GM12864 (cell line): ENCODE data around the gene CNTNAP2.

Source experiments
- DNase-seq: peaks from one replicate; pipeline ENCODE4 v3.0.0-alpha.2; 2011; ENCODE audit warnings: low read depth
- H3K4me3 ChIP-seq: 2 replicates; pipeline ENCODE4 v1.5.1; 2011; ENCODE audit warnings: mild to moderate bottlenecking, low read depth, low read length, control low read depth
- CTCF ChIP-seq: IDR thresholded peaks from 2 replicates; pipeline ENCODE4 v1.5.1; 2011; ENCODE audit warnings: low read depth, mild to moderate bottlenecking, moderate library complexity, low read length, control low read depth, inconsistent platforms; ENCODE audit errors: missing control alignments

Gene CNTNAP2

DNA sequence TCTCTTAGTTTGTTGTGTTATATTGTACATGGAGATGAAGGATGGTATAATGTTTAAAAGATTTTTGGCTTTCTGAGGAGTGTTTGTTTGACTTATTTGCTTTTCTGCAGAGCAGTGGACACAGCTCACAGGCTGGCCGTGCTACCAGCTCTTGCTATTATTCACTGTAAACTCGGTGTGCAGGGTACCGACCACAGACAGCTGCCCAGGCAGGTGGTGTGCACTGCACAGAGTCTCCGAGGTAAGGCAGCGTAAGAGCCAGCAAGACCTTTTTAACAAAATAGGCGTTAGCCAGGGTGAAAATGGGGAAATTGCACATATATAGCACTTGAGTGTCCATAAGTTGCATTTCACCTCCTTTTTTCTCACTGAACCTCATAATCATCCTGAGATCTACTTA is 438.0 kb downstream of the CNTNAP2 start:
- TF ChIP-seq CTCF: no peak
- DNase-seq: no peak

DNA sequence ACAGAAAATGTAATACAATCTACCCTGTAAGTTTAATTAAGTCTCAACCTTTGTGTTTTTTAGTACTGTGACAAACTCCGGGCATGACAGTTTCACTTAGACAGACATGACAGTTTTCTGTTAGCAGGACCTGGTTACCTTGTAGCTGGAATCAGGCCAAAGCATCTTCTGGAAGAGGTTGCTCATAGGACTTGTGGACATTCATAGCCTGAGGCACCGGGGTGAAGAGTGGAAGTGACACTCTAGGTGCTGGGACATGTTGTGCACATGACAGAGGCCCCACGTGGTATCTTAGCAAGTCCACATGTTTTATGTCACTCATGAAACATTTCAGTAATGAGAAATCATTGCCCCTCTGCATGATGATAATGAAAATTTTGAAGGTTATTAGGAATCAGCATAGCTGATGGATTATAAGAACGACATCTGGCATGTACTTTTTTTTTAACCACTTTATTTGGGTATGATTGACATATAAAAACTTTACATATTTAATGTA is 441.4 kb downstream of the CNTNAP2 start:
- no peak for DNase-seq
- no peak for TF ChIP-seq CTCF
- H3K4me3 ChIP-seq: no peak overlapping the region

More for the DNA sequence above, 438.0 kb downstream of the CNTNAP2 start:
- no peak overlapping the region for H3K4me3 ChIP-seq

GRCh38 chr7:146565872-146566271 is 449.3 kb downstream of the CNTNAP2 start:
- no peak for TF ChIP-seq CTCF
- H3K4me3 ChIP-seq: no peak overlapping the region
- DNase-seq: no peak

GRCh38 chr7:146575903-146576302 is 459.3 kb downstream of the CNTNAP2 start:
- TF ChIP-seq CTCF: no peak
- no peak overlapping the region for H3K4me3 ChIP-seq
- DNase-seq: no peak

DNA sequence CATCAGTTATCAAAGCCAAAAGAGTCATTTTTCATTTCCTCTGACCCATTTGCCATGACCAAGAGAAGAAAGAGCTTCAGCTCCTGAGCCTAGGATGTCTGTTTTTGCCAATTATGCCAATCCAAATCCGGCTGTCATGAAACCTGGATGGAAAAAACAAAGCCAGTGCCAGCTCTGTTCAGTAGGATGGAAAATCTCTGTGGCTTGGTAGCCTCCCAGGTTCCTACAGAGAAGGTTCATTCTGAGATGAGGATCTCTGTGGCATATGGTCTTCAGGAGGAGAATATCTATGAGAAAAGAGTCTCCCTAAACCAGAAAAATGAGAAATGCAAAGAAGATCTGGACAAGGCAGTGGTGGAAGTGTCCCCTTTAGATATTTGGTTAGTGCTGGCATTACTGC is 475.4 kb downstream of the CNTNAP2 start:
- H3K4me3 ChIP-seq: no peak overlapping the region
- DNase-seq: no peak
- no peak for TF ChIP-seq CTCF

DNA sequence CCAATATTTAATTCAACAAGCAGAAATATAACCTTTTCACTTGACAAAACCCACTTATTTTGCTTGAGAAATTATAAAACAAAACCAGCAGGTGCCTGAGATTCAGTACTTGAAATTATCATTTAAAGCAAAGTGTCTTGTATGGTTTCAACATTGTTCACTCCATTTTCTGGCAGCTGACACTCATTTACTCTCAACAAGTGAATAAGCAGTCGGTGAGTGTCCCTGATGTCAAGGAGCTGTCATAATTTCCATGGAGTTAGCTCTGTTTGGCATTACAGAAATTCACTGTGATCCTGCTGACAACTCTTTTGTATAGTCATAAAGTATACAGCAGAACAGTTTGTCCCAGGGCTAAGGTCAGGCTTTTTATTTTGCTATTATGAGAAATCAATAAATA is 490.0 kb downstream of the CNTNAP2 start:
- no peak overlapping the region for H3K4me3 ChIP-seq
- no peak for TF ChIP-seq CTCF
- no peak for DNase-seq

- H3K4me3 ChIP-seq: no peak overlapping the region
- no peak for DNase-seq
- TF ChIP-seq CTCF: no peak
Observed at GRCh38 chr7:146619641-146620040, 503.0 kb downstream of the CNTNAP2 start.
